Measurements from ENCODE around the gene MMP17.

MMP17 gene

DNA sequence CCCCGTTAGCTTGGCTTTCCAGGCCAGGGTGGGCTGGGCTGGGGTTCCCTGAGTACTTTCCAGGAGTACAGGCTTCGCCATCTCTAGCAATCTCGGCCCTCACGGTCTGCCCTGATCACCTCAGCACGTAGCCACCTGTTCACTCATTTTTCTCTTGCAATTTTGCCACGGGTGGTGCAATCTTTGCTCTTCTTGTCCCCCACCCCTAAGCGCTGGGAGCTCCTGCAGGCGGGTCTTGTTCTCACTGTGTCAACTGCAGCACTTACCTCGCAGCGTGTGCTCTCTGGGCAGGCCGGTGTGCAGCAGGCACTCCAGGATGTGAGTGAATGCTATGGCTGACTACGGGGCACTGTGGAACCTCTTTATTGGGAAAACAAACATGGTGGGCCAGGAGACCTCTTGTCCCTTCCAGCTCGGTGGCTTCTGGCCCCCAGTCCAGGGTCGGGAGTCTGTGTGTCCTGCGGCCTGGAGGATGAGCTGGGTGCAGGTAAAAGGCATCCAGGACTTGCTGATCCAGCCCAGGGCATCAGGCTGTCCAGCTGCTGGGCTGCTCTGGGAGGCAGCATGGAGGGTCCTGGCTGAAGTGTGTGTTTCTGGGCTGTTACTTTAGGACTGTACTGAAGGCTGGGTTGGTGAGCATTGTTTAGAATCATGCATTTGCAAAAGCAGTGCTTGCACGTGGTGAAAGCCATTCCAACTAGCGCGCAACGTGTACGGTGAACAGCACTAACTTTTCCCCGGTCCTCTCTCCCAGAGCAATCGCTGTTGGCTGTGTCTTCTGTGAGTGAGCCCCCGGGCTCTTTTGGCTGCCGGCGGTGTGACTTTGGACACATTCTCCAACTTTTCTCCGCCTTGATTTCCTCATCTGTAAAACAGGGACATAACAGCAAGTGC, 64.8 kb downstream of the MMP17 start:
- ChIA-PET POLR2A (interaction anchor here (0.7 kb wide), 2 partner anchors 12 to 49 kb away, joined by 3 to 8 read pairs; no protein-coding TSS in a partner anchor), CTCF (no interaction called here)
- H3K9me3 ChIP-seq (ENCODE audit: control insufficient read depth, insufficient read depth, low read depth, low read length) = no peaks in the 10 kb centered on the region
- H3K4me3 ChIP-seq (ENCODE audit: low read depth, low read length) = no peak overlapping the region
- peaks cover 3% of the 10 kb centered on the region; the same call in 1 of the 2 replicates for H3K4me1 ChIP-seq (ENCODE audit: control insufficient read depth, insufficient read depth, low read length)
- H3K27ac ChIP-seq (ENCODE audit: extremely low read depth, low read depth, low read length) = no peak overlapping the region
- H3K36me3 ChIP-seq (ENCODE audit: control insufficient read depth in 2 of 2, insufficient read depth in 1 of 2, low read length in 2 of 2) = peaks cover 6 to 16% of the 10 kb centered on the region in 2 experiments; a peak in 2 of 3 replicates
- no peak for TF ChIP-seq ZNF169 (tag by site-specific recombination; IDR thresholded peaks at IDR 0.05)
- TF ChIP-seq ZNF623 (tag by site-specific recombination; IDR thresholded peaks at IDR 0.05) = no peak
- TF ChIP-seq SCRT2 (tag by site-specific recombination; IDR thresholded peaks at IDR 0.05) = peak; percentile 40; the same call in 1 of the 2 replicates

DNA sequence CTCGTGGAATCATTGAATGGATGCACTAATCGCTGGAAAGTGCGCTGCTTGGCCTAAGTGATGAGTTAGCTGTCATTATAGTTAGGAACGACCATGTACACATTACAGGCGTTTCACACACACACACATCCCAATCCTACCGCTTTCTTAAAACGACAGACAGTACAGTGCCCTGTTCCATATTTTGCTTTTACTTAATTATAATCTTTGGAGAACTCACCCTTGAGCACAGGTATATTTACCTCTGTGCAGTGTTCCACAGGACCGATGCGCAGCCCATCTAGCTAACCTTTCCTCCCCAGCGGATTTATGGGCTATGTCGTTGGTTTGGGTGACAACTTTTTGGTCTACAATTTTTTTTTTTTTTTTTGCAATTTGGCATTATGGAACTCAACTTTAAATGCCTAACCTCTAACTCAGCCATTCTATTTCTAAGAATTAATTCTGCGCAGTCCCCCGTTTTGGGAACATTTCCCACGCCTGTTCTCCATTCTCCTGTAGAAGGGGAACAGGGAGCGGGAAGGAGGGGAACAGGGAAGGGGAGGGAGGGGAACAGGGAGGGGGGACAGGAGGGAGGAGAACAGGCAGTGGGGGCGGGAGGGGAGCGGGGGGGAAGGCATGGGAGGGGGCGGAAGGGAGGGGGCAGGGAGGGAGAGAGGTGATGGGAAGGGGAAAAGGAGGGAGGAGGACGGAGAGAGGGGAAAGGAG, 65.6 kb downstream of the MMP17 start:
- TF ChIP-seq, protein P1, sequence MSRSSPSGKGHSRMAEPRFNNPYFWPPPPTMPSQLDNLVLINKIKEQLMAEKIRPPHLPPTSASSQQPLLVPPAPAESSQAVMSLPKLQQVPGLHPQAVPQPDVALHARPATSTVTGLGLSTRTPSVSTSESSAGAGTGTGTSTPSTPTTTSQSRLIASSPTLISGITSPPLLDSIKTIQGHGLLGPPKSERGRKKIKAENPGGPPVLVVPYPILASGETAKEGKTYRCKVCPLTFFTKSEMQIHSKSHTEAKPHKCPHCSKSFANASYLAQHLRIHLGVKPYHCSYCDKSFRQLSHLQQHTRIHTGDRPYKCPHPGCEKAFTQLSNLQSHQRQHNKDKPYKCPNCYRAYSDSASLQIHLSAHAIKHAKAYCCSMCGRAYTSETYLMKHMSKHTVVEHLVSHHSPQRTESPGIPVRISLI (tag by site-specific recombination; IDR thresholded peaks at IDR 0.05) = no peak
- TF ChIP-seq, protein P2, sequence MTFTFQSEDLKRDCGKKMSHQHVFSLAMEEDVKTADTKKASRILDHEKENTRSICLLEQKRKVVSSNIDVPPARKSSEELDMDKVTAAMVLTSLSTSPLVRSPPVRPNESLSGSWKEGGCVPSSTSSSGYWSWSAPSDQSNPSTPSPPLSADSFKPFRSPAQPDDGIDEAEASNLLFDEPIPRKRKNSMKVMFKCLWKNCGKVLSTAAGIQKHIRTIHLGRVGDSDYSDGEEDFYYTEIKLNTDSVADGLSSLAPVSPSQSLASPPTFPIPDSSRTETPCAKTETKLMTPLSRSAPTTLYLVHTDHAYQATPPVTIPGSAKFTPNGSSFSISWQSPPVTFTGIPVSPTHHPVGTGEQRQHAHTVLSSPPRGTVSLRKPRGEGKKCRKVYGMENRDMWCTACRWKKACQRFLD (tag by site-specific recombination; IDR thresholded peaks at IDR 0.05) = no peak
- TF ChIP-seq ZNF350 (tag by site-specific recombination; IDR thresholded peaks at IDR 0.05) (no peak), ZFP3 (tag by site-specific recombination; IDR thresholded peaks at IDR 0.05; ENCODE audit: low read depth) (no peak), ZNF777 (tag by site-specific recombination; IDR thresholded peaks at IDR 0.05; ENCODE audit: borderline replicate concordance) (no peak), SETDB1 (IDR thresholded peaks at IDR 0.05; ENCODE audit: insufficient read length, low read length) (no peak), ZNF76 (tag by site-specific recombination; IDR thresholded peaks at IDR 0.05; ENCODE audit: borderline replicate concordance, low read depth) (no peak), OSR2 (tag by site-specific recombination; IDR thresholded peaks at IDR 0.05) (no peak), ZNF473 (tag by site-specific recombination; IDR thresholded peaks at IDR 0.05) (no peak), PRDM1 (tag by site-specific recombination; IDR thresholded peaks at IDR 0.05) (no peak), ZNF514 (tag by site-specific recombination; IDR thresholded peaks at IDR 0.05) (no peak), ZNF558 (tag by site-specific recombination; IDR thresholded peaks at IDR 0.05) (no peak), ZNF426 (tag by site-specific recombination; IDR thresholded peaks at IDR 0.05) (no peak)
- TF ChIP-seq, protein P3, sequence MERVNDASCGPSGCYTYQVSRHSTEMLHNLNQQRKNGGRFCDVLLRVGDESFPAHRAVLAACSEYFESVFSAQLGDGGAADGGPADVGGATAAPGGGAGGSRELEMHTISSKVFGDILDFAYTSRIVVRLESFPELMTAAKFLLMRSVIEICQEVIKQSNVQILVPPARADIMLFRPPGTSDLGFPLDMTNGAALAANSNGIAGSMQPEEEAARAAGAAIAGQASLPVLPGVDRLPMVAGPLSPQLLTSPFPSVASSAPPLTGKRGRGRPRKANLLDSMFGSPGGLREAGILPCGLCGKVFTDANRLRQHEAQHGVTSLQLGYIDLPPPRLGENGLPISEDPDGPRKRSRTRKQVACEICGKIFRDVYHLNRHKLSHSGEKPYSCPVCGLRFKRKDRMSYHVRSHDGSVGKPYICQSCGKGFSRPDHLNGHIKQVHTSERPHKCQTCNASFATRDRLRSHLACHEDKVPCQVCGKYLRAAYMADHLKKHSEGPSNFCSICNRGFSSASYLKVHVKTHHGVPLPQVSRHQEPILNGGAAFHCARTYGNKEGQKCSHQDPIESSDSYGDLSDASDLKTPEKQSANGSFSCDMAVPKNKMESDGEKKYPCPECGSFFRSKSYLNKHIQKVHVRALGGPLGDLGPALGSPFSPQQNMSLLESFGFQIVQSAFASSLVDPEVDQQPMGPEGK (tag by site-specific recombination; IDR thresholded peaks at IDR 0.05) = no peak
- TF ChIP-seq, protein P4, sequence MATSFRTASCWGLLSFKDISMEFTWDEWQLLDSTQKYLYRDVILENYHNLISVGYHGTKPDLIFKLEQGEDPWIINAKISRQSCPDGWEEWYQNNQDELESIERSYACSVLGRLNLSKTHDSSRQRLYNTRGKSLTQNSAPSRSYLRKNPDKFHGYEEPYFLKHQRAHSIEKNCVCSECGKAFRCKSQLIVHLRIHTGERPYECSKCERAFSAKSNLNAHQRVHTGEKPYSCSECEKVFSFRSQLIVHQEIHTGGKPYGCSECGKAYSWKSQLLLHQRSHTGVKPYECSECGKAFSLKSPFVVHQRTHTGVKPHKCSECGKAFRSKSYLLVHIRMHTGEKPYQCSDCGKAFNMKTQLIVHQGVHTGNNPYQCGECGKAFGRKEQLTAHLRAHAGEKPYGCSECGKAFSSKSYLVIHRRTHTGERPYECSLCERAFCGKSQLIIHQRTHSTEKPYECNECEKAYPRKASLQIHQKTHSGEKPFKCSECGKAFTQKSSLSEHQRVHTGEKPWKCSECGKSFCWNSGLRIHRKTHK (tag by site-specific recombination; IDR thresholded peaks at IDR 0.05) = no peak
- POLR2A ChIA-PET = interaction anchor here (0.7 kb wide), 2 partner anchors 13 to 50 kb away, joined by 3 to 8 read pairs; no protein-coding TSS in a partner anchor
- CTCF ChIA-PET = no interaction called here
- H3K4me1 ChIP-seq (ENCODE audit: control insufficient read depth, insufficient read depth, low read length) = peaks cover 3% of the 10 kb centered on the region; the same call in 1 of the 2 replicates
- H3K27ac ChIP-seq (ENCODE audit: extremely low read depth, low read depth, low read length) = no peak overlapping the region
- peaks cover 6 to 21% of the 10 kb centered on the region in 2 experiments; a peak in 2 of 3 replicates for H3K36me3 ChIP-seq (ENCODE audit: control insufficient read depth in 2 of 2, insufficient read depth in 1 of 2, low read length in 2 of 2)
- H3K4me3 ChIP-seq (ENCODE audit: low read depth, low read length) = no peak overlapping the region
- no peaks in the 10 kb centered on the region for H3K9me3 ChIP-seq (ENCODE audit: control insufficient read depth, insufficient read depth, low read depth, low read length)
